Activated CD8-positive, alpha-beta T cell treated with anti-CD3 and anti-CD28 coated beads, Interleukin-2, amount 10 ng/mL, durations not matched to agents 7 days and 5 days (primary cell): ENCODE data around the gene IFITM2. TPM values are rescaled to one million over a fixed set of nuclear protein-coding genes. Genes with fewer than 3 reads are reported as not detected.
A peak's percentile ranks its signal among the peaks of the same experiment; 100 is the strongest.

Experiments
- ATAC-seq: fragments of 150-1000 bp; cut with Tn5 transposase; one replicate; pipeline ENCODE4 v1.10.0; 2021; ENCODE audit warnings: moderate library complexity
- CTCF ChIA-PET: fragments of 350-600 bp; sonication (Branson Sonifier 250); formaldehyde crosslinking; loops from one replicate; lab custom pipeline; 2021; ENCODE audit warnings: antibody characterized with exemption; lab: Charles Lee
- POLR2A ChIA-PET: fragments of 350-600 bp; sonication (Branson Sonifier 250); formaldehyde crosslinking; loops from one replicate; lab custom pipeline; 2021; ENCODE audit warnings: antibody characterized with exemption; lab: Charles Lee
- DNase-seq: peaks from one replicate; pipeline ENCODE4 v3.0.0-alpha.2; 2020
- H3K27ac Mint-ChIP-seq: one replicate; pipeline ENCODE4 v1.8.0; 2021; ENCODE audit warnings: mild to moderate bottlenecking, mixed read lengths
- H3K27me3 Mint-ChIP-seq: one replicate; pipeline ENCODE4 v1.8.0; 2021; ENCODE audit warnings: low read depth, mixed read lengths
- H3K36me3 Mint-ChIP-seq: one replicate; pipeline ENCODE4 v1.8.0; 2021; ENCODE audit warnings: low read depth, mixed read lengths
- H3K4me1 Mint-ChIP-seq: one replicate; pipeline ENCODE4 v1.8.0; 2021; ENCODE audit warnings: low read depth, mixed read lengths
- H3K4me3 Mint-ChIP-seq: one replicate; pipeline ENCODE4 v1.8.0; 2021; ENCODE audit warnings: mild to moderate bottlenecking, mixed read lengths
- H3K9me3 Mint-ChIP-seq: one replicate; pipeline ENCODE4 v1.8.0; 2022; ENCODE audit warnings: mixed read lengths; ENCODE audit not compliant: insufficient read depth
- total RNA-seq, 2 experiments: library from RNA; stranded (reverse); gene quantifications; one replicate each; pipeline ENCODE4 v1.2.3, GENCODE V29; 2021

Gene IFITM2
- total RNA-seq, 2 experiments from 2014 or later, result 2,197 to 2,304 TPM

DNA sequence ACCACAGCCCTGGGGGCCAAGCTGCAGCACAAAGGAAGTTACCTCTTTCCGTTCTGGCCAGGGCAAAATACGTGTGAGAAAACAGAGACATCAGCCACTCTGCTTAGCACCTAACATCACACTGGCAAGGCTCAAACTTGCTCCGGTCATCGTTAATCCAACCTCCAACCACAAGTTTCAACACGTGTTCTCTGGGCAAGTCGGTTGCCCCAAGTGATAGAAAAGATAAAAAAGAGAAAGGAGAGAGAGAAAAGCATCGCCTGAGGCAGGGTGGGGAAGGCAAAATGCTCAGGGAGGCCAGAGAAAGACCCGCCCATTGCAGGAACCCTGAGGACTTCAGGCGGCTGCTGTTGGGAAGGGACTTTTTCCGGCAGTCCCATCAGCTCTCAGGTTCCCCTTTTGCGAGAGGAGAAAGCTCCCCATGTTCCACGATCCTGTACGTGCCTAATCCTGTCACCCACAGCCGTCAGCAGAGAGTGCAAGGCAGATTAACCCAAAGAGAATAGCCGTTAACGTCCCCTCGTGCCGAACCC is 43.2 kb downstream of the IFITM2 start:
- H3K27me3 Mint-ChIP-seq, result peaks cover 3% of the 10 kb centered on the region
- H3K9me3 Mint-ChIP-seq, result no peaks in the 10 kb centered on the region
- CTCF ChIA-PET, result no interaction called here

DNA sequence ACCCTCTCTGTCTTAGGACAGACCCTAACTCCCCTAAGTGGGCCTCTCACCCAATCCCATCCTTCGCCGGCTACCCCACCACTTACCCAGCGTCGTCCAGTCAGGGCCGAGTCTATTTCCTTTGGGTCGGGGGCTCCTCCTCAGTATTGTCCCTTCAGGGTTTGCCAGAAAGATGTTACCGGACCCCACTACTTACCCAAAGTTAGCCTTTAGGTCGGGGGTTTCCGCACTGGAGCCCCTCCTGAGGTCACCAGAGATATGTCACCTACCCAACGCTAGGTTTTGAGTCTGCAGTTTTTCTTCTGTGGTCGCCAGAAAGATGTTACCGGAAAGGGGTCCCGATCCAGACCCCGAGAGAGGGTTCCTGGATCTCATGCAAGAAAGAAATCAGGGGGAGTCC is 43.8 kb downstream of the IFITM2 start:
- peaks cover 49% of the 10 kb centered on the region for H3K4me1 Mint-ChIP-seq
- DNase-seq (no peak), ATAC-seq (no peak)
- ChIA-PET CTCF (interaction anchor here (1.3 kb wide), 1 partner anchor 22 kb away, joined by 3 read pairs; no protein-coding TSS in a partner anchor), POLR2A (no interaction called here)
- no peak overlapping the region for H3K4me3 Mint-ChIP-seq
- peak overlapping the region; percentile 11 for H3K27ac Mint-ChIP-seq
- H3K27me3 Mint-ChIP-seq, result peaks cover 3% of the 10 kb centered on the region
- no peaks in the 10 kb centered on the region for H3K9me3 Mint-ChIP-seq
- H3K36me3 Mint-ChIP-seq, result no peaks in the 10 kb centered on the region

More for the DNA sequence above, 43.2 kb downstream of the IFITM2 start:
- Mint-ChIP-seq H3K4me1 (peaks cover 49% of the 10 kb centered on the region), H3K4me3 (no peak overlapping the region), H3K36me3 (no peaks in the 10 kb centered on the region), H3K27ac (peak overlapping the region; percentile 76)
- DNase-seq, result no peak
- no peak for ATAC-seq
- POLR2A ChIA-PET, result interaction anchor here (0.7 kb wide), 1 partner anchor 71 kb away, joined by 3 read pairs; no protein-coding TSS in a partner anchor

DNA sequence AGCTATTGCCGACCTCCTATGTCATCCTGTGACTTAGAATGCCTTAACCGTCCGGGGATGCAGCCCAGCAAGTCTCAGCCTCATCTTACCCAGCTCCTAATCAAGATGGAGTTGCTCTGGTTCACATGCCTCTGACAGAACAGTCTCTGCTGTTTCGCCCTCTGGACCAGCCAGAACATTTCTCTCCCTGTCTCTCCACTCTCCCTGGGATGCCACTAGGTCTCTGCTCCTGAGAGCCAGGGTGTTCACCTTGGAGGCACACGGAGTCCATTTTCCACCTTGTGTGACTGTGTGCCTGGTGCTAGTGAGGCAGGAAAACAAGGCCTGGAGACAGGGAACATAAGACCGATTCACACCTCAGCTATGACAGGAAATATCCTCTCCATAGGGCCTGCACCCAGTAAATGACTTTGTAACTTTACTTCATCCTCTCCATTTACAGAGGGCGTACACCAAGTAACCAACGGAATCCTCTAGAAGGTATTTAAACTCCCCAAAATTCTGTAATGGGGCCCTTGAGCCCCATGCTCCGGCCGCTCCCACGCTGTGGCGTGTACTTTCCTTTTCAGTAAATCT is 44.9 kb downstream of the IFITM2 start:
- Mint-ChIP-seq H3K27me3 (peaks cover 3% of the 10 kb centered on the region), H3K4me1 (peaks cover 49% of the 10 kb centered on the region), H3K9me3 (no peaks in the 10 kb centered on the region), H3K27ac (no peak overlapping the region), H3K36me3 (no peaks in the 10 kb centered on the region), H3K4me3 (no peak overlapping the region)
- no peak for DNase-seq
- CTCF ChIA-PET, result interaction anchor here (1.3 to 1.7 kb wide), 3 partner anchors 12 to 47 kb away, joined by 3 to 6 read pairs (median 5); no protein-coding TSS in a partner anchor
- no peak for ATAC-seq
- POLR2A ChIA-PET, result interaction anchor here (0.6 to 1.4 kb wide), 2 partner anchors 22 to 25 kb away, joined by 3 to 4 read pairs; no protein-coding TSS in a partner anchor

DNA sequence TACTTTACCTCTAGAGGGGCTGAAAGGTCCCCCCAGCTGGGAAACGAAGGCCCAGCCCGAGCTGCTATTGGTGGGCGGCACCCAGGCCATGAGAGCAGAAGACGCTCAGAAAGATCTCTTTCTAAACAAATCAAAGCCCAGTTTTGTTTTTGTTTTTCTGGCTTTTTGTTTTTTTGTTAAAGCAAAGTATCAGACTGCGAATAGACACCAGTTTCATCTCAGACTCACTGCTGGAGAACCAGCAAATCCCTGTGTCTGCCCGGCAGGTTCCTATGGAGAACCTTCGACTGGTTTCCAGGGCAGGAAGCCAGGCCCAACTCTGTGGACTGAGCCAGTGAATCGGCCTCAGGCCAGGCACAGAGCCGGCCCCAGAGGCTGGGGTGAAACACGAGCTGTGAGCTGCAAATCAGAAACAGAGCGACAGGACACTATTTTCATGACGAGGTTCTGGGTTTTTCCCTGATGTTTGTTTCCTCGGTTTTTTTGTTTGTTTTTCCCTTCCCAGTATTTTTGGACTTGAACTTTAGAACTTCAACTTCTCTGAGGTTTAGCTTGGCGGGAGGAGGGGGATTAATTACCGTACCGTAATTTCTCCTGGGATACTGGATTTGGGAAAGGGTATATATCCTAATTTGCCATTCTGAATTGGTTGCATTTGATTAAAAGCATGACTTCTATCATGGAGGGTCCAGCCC is 45.7 kb downstream of the IFITM2 start:
- no peak for ATAC-seq
- POLR2A ChIA-PET, result interaction anchor here (0.6 to 1.4 kb wide), 2 partner anchors 22 to 26 kb away, joined by 3 to 4 read pairs; no protein-coding TSS in a partner anchor
- Mint-ChIP-seq H3K4me1 (peaks cover 49% of the 10 kb centered on the region), H3K27me3 (peaks cover 3% of the 10 kb centered on the region), H3K4me3 (no peak overlapping the region), H3K9me3 (no peaks in the 10 kb centered on the region), H3K27ac (no peak overlapping the region), H3K36me3 (no peaks in the 10 kb centered on the region)
- CTCF ChIA-PET, result interaction anchor here (1.3 to 1.7 kb wide), 2 partner anchors 13 to 48 kb away, joined by 5 to 6 read pairs; no protein-coding TSS in a partner anchor
- no peak for DNase-seq

DNA sequence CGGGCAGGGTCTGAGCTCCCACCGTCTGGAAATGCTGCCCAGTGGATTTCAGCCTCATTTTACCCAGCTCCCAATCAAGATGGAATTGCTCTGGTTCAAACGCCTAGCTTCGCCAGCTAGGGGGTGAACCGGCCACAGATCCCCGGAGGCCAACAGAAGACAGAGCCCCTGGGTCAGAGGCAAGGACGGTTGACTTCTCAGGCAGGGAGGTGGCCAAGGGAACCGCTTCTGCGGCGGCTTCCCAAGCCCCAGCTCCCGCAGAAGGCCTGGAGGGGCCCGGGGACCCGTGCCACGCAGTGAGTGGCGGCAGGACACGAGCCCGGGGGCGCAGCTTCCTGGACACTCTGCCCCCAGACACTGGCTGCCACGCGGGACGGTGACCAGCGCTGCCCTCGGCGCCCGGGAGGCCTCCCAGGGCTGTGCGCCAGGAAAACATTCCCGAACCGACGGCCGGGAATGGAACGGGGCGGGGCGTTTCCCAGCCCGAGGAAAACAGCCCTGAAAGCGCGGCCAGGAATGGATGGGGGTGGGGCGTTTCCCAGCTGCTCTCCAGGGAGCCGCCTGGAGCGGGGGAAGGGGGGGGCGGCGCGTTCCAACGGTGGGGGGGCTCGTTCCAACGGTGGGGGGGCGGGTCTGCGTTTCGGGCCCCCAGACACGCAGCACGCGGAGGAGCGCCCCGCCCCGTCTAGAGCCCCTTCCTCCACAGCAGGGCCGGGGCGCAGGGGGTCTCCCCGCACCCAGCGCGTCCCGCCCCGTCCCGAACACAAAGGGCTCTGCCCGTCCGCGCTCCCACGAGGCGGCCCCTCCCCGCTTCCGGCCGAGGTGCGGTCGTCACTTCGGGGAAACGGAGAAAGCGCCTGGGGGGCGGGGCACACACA is 48.2 kb downstream of the IFITM2 start:
- ChIA-PET POLR2A (interaction anchor here (0.8 to 2.6 kb wide), 15 partner anchors 16 to 149 kb away, joined by 3 to 55 read pairs (median 8); partner anchors contain the start of genes BET1L, IFITM2, PSMD13 and RIC8A), CTCF (interaction anchor here (0.8 to 2.1 kb wide), 16 partner anchors 13 to 163 kb away, joined by 3 to 17 read pairs (median 4); partner anchors contain the start of gene BET1L)
- Mint-ChIP-seq H3K9me3 (no peaks in the 10 kb centered on the region), H3K4me3 (peak overlapping the region; percentile 84), H3K4me1 (peaks cover 46% of the 10 kb centered on the region), H3K27ac (peak overlapping the region; percentile 89), H3K27me3 (peaks cover 13% of the 10 kb centered on the region), H3K36me3 (no peaks in the 10 kb centered on the region)
- ATAC-seq (peak; percentile 61), DNase-seq (peak; percentile 92)

DNA sequence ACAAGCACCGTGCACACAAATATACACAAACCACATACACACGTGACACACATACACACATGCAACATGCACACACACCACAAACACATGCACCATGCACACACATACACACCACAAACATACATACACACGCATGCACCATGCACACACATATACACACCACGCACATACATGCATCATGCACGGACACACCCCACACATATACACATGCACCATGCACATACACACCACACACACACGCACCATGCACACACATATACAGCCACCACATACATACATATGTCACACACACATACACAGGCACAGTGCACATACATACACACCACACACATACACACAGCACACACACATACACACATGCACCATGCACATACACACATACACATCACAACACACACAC is 49.0 kb downstream of the IFITM2 start:
- Mint-ChIP-seq H3K9me3 (no peaks in the 10 kb centered on the region), H3K27me3 (peaks cover 13% of the 10 kb centered on the region), H3K36me3 (no peaks in the 10 kb centered on the region), H3K27ac (no peak overlapping the region), H3K4me1 (peaks cover 43% of the 10 kb centered on the region), H3K4me3 (no peak overlapping the region)
- ATAC-seq, result no peak
- POLR2A ChIA-PET, result interaction anchor here (2.4 to 2.6 kb wide), 2 partner anchors 26 to 40 kb away, joined by 22 to 55 read pairs; no protein-coding TSS in a partner anchor
- no peak for DNase-seq
- CTCF ChIA-PET, result interaction anchor here (1.0 to 1.9 kb wide), 4 partner anchors 26 to 47 kb away, joined by 3 to 17 read pairs (median 14); no protein-coding TSS in a partner anchor

DNA sequence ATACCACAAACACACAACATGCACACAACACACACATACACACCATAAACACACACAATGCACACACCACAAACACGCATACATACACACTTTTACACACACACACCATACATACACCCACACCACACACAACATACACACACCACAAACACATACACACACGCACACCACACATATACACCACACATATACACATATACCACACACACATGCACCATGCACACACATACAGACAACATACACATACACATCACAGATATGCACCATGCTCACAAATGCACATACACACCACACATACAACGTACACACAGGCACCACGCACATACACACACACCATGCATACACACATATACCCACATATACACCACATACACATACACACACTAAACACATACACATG is 50.0 kb downstream of the IFITM2 start:
- CTCF ChIA-PET, result no interaction called here
- H3K27ac Mint-ChIP-seq, result no peak overlapping the region
- POLR2A ChIA-PET, result no interaction called here
- peaks cover 13% of the 10 kb centered on the region for H3K27me3 Mint-ChIP-seq
- H3K4me1 Mint-ChIP-seq, result peaks cover 37% of the 10 kb centered on the region
- no peaks in the 10 kb centered on the region for H3K36me3 Mint-ChIP-seq
- H3K4me3 Mint-ChIP-seq, result no peak overlapping the region
- ATAC-seq (no peak), DNase-seq (no peak)
- no peaks in the 10 kb centered on the region for H3K9me3 Mint-ChIP-seq

DNA sequence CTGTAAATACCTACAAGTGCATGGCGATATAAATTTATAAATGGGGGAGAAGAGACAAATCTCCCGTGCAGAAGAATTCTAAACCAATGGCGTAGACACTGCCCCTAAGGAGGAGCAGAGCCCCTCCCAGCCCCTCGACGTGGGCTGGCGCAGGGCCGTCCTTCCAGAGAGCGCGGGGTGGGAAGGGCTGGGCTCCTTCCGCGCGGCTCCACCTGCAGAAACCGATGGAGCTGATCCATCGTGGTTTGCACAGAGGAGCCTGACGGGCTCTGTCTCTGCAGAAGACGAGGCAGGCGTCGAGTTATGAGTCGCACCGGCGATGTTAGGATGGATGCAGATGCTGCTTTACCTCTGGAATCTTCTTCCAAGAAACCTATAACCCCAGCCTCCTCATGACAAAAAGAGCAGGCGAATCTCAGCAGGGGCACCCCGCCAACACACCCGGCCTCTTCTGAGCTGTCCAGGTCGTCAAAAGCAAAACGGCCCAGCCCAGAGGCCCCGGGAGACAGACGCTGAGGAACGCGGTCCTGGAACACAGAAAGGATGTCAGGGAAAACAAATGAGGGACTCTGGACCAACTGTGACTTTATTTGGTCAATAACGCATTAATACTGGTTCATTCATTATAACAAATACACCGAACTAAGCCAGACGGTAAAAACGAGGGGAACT is 50.6 kb downstream of the IFITM2 start:
- Mint-ChIP-seq H3K4me3 (no peak overlapping the region), H3K36me3 (no peaks in the 10 kb centered on the region), H3K27me3 (peaks cover 13% of the 10 kb centered on the region), H3K27ac (no peak overlapping the region), H3K4me1 (peaks cover 30% of the 10 kb centered on the region), H3K9me3 (no peaks in the 10 kb centered on the region)
- ATAC-seq (no peak), DNase-seq (no peak)
- CTCF ChIA-PET, result interaction anchor here (2.0 kb wide), 1 partner anchor 107 kb away, joined by 10 read pairs; no protein-coding TSS in a partner anchor
- POLR2A ChIA-PET, result interaction anchor here (0.9 kb wide), 1 partner anchor 56 kb away, joined by 3 read pairs; the partner anchor contains the start of gene SIGIRR
